Activated CD4-positive, alpha-beta T cell treated with anti-CD3 and anti-CD28 coated beads for 24 hours (primary cell): ENCODE results near the gene LRRC37A.
"Not testable (repeated sequence)": the region's sequence is repeated elsewhere in the genome, so short reads cannot be mapped to it uniquely, and the experiment has no call there.

ENCODE experiments used
- DNase-seq, 2 donors: peaks; one replicate each; pipeline ENCODE4 v3.0.0-alpha.2; 2020; ENCODE audit warnings: low read depth in 2 of 2

The LRRC37A gene

DNA sequence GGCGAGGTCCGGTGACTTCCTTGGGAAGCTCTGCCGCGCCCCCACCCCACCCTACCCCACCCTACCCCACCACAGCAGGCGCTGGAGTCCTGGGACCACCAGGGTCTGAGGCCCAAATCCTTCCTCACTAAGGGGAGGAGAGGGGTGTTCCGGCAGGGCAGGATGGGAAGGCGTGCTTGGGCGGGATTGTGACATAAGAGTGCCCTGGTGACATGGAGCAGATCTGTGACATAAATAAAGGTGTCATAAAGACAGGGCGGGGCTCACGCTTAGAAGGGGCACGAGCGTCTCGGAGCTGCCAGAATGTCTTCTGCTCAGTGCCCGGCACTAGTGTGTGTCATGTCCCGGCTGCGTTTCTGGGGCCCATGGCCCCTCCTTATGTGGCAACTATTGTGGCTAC is at the start of gene LRRC37A:
Gene LRRC37A, plus strand, starts transcription at position 301 of the 400 bp plus-strand sequence. Its CDS starts 3 bp downstream, at position 304.
- not testable (repeated sequence) for DNase-seq

DNA sequence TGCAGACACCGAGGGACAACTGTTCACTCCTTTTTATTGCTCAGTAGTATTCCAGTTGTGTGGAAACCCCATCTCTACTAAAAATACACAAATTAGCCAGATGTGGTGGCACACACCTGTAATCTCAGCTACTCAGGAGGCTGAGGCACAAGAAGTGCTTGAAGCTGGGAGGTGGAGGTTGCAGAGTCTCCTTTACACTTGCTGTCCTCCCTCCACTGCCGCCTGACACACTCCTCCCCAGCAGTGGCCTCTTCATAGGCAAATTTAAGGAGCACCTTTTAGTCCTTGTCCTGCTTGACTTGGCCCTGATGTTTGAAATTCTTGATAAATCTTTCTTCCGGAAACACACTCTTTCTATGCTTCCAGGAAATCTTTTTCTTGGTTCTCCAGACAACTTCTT is 45.8 kb upstream of the LRRC37A start:
- not testable (repeated sequence) for DNase-seq

GRCh38 chr17:46252804-46253203 is 42.1 kb upstream of the LRRC37A start:
- not testable (repeated sequence) for DNase-seq

GRCh38 chr17:46253722-46254121 is 41.2 kb upstream of the LRRC37A start:
- peak; percentile 63 to 75 for DNase-seq

DNA sequence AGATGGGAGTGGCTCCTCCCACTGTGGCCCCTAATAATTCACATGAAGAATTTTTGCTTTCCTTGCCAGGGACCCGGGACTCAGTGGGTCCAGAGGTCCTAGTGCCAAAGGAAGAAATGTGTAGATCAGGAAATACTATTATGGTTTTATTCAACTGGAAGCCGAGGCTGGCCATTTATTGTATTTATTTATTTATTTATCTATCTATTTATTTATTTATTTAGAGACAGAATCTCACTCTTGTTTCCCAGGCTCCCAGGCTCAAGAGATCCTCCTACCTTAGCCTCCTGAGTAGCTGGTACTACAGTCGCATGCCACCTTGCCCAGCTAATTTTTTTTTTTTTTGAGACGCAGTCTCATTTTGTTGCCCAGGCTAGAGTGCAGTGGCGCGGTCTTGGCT is 40.7 kb upstream of the LRRC37A start:
- not testable (repeated sequence) for DNase-seq

DNA sequence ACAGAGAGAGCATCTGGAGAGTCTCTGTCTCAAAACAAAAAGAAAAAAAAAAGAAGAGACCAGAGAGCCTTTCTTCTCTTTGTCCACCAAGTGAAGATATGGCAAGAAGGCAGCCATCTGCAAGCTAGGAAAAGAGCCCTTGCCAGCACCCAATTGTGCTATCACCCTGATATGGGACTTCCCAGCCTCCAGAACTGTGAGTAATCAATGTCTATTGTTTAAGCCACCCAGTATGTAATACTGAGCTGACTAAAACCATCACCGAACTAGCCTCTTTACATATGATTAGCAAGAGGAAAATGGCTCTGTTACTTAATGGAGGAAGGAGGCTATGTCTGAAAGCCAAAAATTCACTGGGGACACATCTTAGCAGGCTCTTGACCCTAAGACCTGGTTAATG is 38.6 kb upstream of the LRRC37A start:
- DNase-seq = not testable (repeated sequence)

DNA sequence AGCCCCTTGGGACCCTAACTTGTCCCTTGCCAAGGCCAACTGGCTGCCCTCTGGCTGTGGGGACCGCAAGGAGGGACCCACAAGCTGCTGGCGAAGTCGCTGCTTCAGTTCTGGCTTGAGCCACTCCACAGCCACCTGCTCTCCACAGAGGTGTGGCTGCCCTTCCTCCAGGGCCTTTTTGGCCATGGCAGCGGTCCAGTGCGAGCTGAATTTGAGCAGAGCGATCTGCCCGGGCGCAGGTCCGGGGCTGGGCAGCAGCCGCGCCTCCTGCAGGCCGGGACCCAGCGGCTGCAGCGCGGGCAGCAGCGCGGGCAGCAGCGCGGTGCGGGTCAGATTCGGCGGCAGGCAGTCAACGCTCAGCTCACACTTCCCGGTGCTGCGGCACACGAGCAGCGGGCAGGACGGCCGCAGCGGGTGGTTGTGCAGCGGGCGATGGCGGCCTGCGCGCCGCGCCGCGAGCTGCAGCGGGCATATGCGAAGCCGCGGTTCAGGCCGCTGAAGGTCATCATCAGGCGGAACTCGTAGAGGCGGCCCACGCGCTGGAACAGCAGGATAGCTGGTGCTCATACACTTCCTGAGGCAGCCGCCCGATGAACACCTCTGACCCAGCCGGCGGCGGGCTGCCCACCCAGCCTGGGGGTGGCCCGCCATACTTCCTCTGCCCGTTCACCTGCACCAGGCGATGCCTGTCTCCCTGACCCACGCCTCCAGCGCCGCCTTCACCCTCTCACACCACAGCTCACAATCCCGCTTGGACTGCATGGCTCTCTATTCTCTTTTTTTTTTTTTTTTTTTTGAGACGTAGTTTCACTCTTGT is 34.9 kb upstream of the LRRC37A start:
- not testable (repeated sequence) for DNase-seq

DNA sequence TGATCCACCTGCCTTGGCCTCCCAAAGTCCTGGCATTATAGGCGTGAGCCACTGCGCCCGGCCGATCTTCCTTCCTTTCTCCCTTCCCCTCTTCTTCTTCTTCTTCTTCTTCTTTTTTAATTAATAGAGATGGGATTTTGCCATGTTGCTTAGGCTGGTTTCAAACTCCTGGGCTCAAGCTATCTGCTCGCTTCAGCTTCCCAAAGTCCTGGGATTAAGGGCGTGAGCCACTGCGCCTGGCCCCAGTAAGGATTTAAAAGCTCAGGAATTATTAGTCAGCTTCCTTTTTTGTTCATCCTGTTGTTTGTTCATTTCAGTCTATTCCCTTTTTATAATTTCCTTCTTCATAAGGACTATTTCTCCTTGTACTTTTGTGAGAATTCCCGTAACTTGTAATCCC is 32.7 kb upstream of the LRRC37A start:
- DNase-seq = no peak

DNA sequence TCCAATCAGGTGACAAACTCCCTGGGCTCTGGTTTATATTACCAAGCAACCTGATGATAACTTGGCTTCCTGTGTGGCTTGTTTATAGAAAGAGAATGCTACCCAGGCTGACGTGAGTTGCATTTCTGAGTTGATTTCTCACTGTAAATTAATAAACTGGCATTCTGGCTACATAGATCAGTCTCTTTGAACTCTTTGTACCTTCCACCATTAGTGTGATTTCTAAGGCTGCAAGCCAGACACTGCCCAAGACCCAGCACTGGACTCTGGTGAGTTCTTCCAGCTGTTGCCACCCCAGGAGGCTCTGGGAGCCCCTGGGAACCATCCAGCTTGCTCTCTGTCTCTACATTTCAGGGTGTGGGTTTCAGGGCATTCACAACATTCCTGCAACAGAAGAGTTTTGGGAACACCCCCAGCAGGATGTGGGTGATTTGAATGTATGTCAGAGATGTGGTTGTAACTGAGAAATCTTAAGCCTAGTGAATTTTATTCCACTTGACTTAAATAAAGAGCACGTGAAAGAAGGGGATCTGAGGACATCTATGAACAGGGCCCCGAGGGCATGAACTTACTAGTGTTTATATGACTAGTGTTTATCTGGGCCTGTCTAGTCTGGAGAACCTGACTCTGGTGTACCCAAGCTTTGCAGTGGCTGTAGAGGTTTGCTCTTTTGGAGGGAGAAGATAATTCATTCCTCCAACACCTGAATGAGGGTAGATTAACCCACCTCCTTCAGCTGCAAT is 30.3 kb upstream of the LRRC37A start:
- no peak for DNase-seq

DNA sequence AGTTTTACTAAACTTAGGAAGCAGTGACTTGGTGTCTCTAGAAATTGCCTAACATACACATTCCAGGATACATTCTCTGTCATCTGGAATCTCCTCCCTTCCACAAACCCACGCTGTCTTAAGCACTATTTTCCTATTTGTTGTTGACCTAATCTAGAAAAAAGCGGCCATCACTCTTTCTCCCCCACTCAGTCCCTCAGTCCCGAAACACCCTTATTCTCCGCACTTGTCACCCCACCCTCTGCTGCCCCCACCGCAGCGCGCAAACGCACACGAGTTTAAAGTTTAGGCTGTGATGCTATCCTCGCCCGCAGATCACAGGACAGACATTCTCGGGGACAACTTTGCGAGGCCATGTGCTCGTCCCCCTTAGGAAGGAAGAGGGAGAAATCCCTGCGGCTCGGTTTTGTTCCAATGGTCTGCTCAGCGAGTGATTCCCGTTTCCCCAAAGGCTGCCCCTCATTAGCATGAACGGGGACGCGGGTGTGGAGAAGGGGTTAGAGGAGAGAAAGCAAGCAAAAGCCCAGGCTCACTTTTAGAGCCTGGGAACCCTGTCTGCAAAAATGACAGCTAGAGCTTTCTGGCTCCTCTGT is 28.8 kb upstream of the LRRC37A start:
- not testable (repeated sequence) for DNase-seq

- DNase-seq = peak; percentile 61 to 78
Observed at GRCh38 chr17:46266656-46267544, 28.0 kb upstream of the LRRC37A start.

DNA sequence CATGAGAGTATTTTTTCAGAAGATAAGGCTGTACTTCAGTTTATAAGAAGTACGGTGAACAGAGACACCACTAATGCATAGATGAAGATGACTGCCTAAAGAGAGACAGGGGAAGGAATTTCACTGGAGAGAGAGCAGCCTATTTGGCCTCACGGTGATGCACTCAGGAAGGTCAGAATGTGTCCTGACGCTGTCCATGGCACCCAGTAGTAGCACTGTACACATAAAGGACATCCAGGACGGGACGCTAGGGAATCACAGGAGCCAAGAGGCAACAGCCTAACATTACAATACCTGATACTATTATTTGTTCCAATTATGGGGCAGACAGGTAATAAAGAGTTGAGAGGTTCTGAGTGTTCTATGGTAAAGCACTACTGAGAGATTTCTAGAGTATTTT is 24.9 kb upstream of the LRRC37A start:
- DNase-seq = no peak

DNA sequence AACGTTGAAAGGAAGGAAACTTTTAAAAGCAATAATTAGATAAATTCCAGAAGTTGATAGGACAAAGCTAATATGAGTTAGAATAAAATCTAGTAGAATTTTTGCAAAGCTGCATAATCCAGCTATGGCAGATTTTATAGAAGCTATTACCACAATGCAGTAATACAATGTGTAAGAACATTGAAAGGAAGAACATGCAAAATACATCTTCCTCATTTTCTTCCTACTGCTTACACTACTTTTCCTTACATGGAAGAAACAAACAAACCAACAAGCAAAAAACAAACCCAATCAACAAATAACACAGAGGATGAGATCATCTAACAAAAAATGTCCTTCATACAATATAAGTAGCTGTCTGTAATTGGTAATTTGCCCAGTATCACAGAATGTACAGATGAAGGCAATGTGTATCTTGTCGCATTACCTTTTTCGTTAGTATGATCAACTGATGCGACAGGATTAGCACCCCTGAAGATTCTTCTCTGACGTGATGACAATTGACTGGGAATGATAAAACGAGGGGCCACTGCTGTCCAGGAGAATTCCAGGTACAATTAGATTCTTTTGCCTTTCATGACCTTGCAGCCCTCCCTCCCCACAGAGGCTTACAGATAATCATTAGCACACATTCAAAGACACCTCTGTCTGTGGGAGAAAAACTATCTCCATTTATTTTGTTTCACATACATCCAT is 21.2 kb upstream of the LRRC37A start:
- no peak for DNase-seq

- no peak for DNase-seq
Observed at GRCh38 chr17:46274238-46274637, 20.7 kb upstream of the LRRC37A start.

- not testable (repeated sequence) for DNase-seq
Observed at GRCh38 chr17:46276728-46277479, 18.0 kb upstream of the LRRC37A start.

GRCh38 chr17:46281336-46281735 is 13.6 kb upstream of the LRRC37A start:
- not testable (repeated sequence) for DNase-seq

GRCh38 chr17:46282635-46283034 is 12.3 kb upstream of the LRRC37A start:
- DNase-seq = not testable (repeated sequence)

DNA sequence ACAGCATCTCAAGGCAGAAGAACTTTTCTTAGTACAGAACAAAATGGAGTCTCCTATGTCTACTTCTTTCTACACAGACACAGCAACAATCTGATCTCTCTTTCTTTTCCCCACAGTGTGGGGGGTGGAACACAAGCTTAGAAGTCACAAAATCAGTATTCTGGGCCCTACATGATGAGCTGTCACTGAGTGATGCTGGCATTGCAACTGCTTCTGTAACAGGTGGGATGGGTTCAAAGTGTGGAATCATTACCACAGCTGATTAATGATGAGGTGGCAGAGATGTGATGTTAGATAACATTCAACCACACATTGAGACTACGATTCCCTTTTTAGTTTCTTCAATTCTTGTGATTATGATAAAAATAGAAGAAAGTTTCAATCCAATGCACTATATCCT is 10.5 kb upstream of the LRRC37A start:
- DNase-seq = not testable (repeated sequence)

DNA sequence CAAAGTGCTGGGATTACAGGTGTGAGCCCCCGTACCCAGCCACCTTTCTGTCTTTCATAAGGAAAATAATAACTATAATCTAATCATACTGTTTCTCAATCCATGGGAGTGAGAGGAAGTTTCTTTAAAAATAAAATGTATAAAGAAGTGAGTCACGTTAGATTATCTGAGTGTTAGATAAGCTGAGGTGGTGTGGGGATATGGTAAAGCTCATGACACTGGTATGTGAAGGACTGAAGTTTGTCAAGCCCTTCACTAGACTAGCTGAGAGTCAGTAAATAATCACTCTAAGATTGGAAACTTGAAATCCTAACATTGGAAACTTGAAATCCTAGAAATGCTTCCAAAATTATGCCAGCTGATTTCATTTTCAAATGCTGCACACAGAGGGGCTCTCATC is 9.4 kb upstream of the LRRC37A start:
- DNase-seq = not testable (repeated sequence)

- DNase-seq = peak; percentile 30 to 62
Observed at GRCh38 chr17:46286764-46287221, 8.1 kb upstream of the LRRC37A start.
